ENCODE data around the gene GRHL1. TPM values are rescaled to one million over a fixed set of nuclear protein-coding genes. Genes with fewer than 3 reads are reported as not detected.

Gene GRHL1
- total RNA-seq, 1 donor from 2014 or later: 1.0 TPM

DNA sequence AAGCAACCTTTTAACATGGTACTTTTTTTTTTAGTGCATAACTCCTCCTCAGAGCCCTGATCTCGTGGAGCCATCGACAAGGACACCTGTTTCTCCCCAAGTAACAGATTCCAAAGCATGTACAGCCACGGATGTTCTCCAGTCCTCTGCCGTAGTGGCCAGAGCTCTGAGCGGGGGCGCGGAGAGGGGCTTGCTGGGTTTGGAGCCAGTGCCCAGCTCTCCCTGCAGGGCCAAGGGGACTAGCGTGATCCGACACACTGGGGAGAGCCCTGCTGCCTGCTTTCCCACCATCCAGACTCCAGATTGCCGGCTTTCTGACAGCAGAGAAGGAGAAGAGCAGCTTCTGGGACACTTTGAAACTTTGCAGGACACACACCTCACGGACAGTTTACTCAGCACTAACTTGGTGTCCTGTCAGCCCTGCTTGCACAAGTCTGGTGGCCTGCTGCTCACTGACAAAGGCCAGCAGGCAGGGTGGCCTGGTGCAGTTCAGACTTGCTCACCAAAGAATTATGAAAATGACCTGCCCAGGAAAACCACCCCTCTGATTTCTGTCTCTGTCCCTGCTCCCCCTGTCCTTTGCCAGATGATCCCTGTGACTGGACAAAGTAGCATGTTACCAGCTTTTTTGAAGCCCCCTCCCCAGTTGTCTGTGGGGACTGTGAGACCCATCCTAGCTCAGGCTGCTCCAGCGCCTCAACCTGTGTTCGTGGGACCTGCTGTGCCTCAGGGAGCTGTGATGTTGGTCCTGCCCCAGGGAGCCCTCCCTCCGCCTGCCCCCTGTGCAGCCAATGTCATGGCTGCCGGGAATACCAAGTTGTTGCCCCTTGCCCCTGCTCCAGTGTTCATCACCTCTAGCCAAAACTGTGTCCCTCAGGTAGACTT is 96.4 kb downstream of the GRHL1 start:
- ATAC-seq (no peak), DNase-seq (no peak)
- intact Hi-C loops (cut with micrococcal nuclease): loop anchor here (5.0 kb wide), 1 partner anchor 66 kb away; no protein-coding TSS in a partner anchor

GRCh38 chr2:10048501-10049171 is 97.1 kb downstream of the GRHL1 start:
- ATAC-seq: no peak
- intact Hi-C loops (cut with micrococcal nuclease): loop anchor here (5.0 kb wide), 1 partner anchor 66 kb away; no protein-coding TSS in a partner anchor
- DNase-seq: no peak

Other genes starting within 250 kb of the GRHL1 start
- 3.6 TPM for gene TAF1B, start 108.2 kb upstream of the GRHL1 start, total RNA-seq
- gene KLF11, start 91.9 kb downstream of the GRHL1 start, total RNA-seq: 25.8 TPM
- gene CYS1, start 128.7 kb downstream of the GRHL1 start, total RNA-seq: 3.0 TPM
- 1.3 TPM for gene RRM2, start 171.0 kb downstream of the GRHL1 start, total RNA-seq

All from left ventricle myocardium superior (tissue), 1 donor.